A673 (cell line): ENCODE data around the gene TATDN2. TPM values are rescaled to one million over a fixed set of nuclear protein-coding genes. Genes with fewer than 3 reads are reported as not detected.
A peak's percentile ranks its signal among the peaks of the same experiment; 100 is the strongest.

Source experiments
- BruUV-seq: library from RNA; stranded (reverse); fragments of 400-500 nt; replicated peaks from 2 replicates; lab custom pipeline; 2021; lab: Mats Ljungman, UMichigan
- CTCF ChIA-PET: fragments of 300-600 bp; sonication (Branson Sonifier 250); formaldehyde crosslinking; loops from one replicate; lab custom pipeline; 2022; ENCODE audit warnings: antibody characterized with exemption; lab: Charles Lee
- POLR2A ChIA-PET: fragments of 300-600 bp; sonication (Branson Sonifier 250); formaldehyde crosslinking; loops from one replicate; lab custom pipeline; 2022; ENCODE audit warnings: antibody characterized with exemption; ENCODE audit not compliant: low non-redundant PET; lab: Charles Lee
- DNase-seq: peaks from one replicate; pipeline ENCODE4 v3.0.0-alpha.2; 2015; ENCODE audit warnings: low spot score
- H3K27ac ChIP-seq: fragments of 200-600 bp; sonication (generic); 2 replicates; pipeline ENCODE4 v1.5.1; 2016; ENCODE audit warnings: mixed run types, low read depth, mild to moderate bottlenecking, mixed read lengths, antibody characterized with exemption, low read length; ENCODE audit not compliant: poor library complexity, severe bottlenecking
- H3K27me3 ChIP-seq: fragments of 200-600 bp; sonication (generic); replicated peaks from 2 replicates; pipeline ENCODE4 v1.6.1; 2017; ENCODE audit warnings: mixed run types, low read depth, mild to moderate bottlenecking, mixed read lengths, antibody characterized with exemption, low read length; ENCODE audit not compliant: insufficient read depth, poor library complexity
- H3K36me3 ChIP-seq: fragments of 200-600 bp; sonication (generic); 2 replicates; pipeline ENCODE4 v1.6.1; 2016; ENCODE audit warnings: mixed run types, mild to moderate bottlenecking, mixed read lengths, antibody characterized with exemption, low read length; ENCODE audit not compliant: insufficient read depth, poor library complexity, severe bottlenecking
- H3K4me1 ChIP-seq: fragments of 200-600 bp; sonication (generic); 2 replicates; pipeline ENCODE4 v1.6.1; 2017; ENCODE audit warnings: mixed run types, mild to moderate bottlenecking, mixed read lengths, antibody characterized with exemption, low read length; ENCODE audit not compliant: insufficient read depth, poor library complexity, severe bottlenecking
- H3K4me3 ChIP-seq: fragments of 200-600 bp; sonication (generic); 2 replicates; pipeline ENCODE4 v1.5.1; 2016; ENCODE audit warnings: low read depth, mixed run types, mild to moderate bottlenecking, mixed read lengths, low read length; ENCODE audit not compliant: poor library complexity, severe bottlenecking
- H3K9me3 ChIP-seq: fragments of 200-600 bp; sonication (generic); 2 replicates; pipeline ENCODE4 v1.6.1; 2016; ENCODE audit warnings: mixed run types, low read depth, mild to moderate bottlenecking, mixed read lengths, antibody characterized with exemption, low read length; ENCODE audit not compliant: poor library complexity, severe bottlenecking
- CTCF ChIP-seq: fragments of 300-800, 200-600 bp; sonication (generic); conservative IDR thresholded peaks from 2 replicates; pipeline ENCODE4 v1.5.1; 2017; ENCODE audit warnings: low read depth, mild to moderate bottlenecking, antibody characterized with exemption, low read length, moderate library complexity, mixed read lengths
- EZH2 ChIP-seq: fragments of 200-600 bp; sonication (generic); IDR thresholded peaks from 2 replicates; pipeline ENCODE4 v1.6.1; 2017; ENCODE audit warnings: borderline replicate concordance, low read depth, mild to moderate bottlenecking, mixed read lengths, antibody characterized with exemption, low read length; ENCODE audit not compliant: poor library complexity, severe bottlenecking
- intact Hi-C: fragments of 100-400 bp; cut with micrococcal nuclease; formaldehyde crosslinking; loops from one replicate; pipeline ENCODE4 v1.10.0; 2022; ENCODE audit not compliant: unreplicated experiment
- total RNA-seq: library from RNA; stranded (reverse); gene quantifications from 2 replicates; pipeline ENCODE4 v1.2.3, GENCODE V29; 2021

Gene TATDN2
- total RNA-seq, 1 experiment from 2014 or later = 42.0 TPM

DNA sequence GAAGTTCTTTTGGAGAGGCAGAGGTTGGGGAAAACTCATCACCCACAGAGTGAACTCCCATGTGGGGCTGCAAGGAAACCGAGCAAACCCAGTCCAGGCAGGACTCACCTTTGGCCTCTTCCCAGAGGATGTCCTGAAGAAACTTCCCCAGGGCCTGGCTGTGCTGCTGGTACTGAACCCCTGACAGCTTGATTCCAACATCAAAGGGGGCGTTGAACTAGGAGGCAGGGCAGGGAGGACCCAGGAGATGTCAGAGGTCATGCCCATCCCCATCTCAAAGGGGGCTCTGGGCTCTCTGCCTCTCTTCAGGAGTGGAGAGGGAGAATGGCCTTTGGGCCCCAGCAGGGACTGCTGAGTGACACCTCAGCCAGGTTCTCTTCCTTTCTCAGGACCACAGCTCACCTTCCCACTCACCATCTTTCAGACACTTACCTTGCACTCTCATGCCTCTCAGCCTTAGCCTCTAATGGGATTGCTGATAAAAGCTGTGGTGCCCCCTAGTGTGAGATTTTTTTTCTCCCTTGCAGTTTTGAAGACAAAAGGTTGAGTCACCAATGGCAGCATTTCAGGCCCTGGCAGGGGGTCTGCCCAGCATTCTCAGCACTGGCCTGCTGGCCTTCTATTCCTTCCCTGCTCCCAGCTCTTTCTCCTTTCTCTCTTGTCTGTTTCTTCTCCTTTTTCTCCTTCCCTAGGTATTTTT, 38.5 kb downstream of the TATDN2 start:
- H3K27me3 ChIP-seq = no peaks in the 10 kb centered on the region
- no peaks in the 10 kb centered on the region for H3K9me3 ChIP-seq
- TF ChIP-seq EZH2 = no peak
- TF ChIP-seq CTCF = peak; percentile 61
- H3K27ac ChIP-seq = no peak overlapping the region
- BruUV-seq = no TSS peak
- H3K4me1 ChIP-seq = no peaks in the 10 kb centered on the region
- ChIA-PET POLR2A (no interaction called here), CTCF (interaction anchor here (0.6 kb wide), 1 partner anchor 119 kb away, joined by 3 read pairs; no protein-coding TSS in a partner anchor)
- H3K4me3 ChIP-seq = no peak overlapping the region
- peak; percentile 86 for DNase-seq
- no peaks in the 10 kb centered on the region for H3K36me3 ChIP-seq
- intact Hi-C loops = no loop called here

- peaks cover 3% of the 10 kb centered on the region for H3K36me3 ChIP-seq
- ChIA-PET POLR2A (interaction anchor here (0.6 kb wide), 1 partner anchor 363 kb away, joined by 4 read pairs; no protein-coding TSS in a partner anchor), CTCF (interaction anchor here (0.6 kb wide), 1 partner anchor 444 kb away, joined by 3 read pairs; no protein-coding TSS in a partner anchor)
- no peak overlapping the region for H3K4me3 ChIP-seq
- H3K27me3 ChIP-seq = no peaks in the 10 kb centered on the region
- no peak for TF ChIP-seq EZH2
- no peak for TF ChIP-seq CTCF
- intact Hi-C loops = no loop called here
- H3K4me1 ChIP-seq = no peaks in the 10 kb centered on the region
- BruUV-seq = no TSS peak
- no peak for DNase-seq
- no peak overlapping the region for H3K27ac ChIP-seq
- H3K9me3 ChIP-seq = no peaks in the 10 kb centered on the region
Observed at GRCh38 chr3:10287936-10288574, 39.8 kb downstream of the TATDN2 start.

- Histone ChIP-seq H3K36me3 (peaks cover 3% of the 10 kb centered on the region), H3K4me3 (no peak overlapping the region), H3K27ac (no peak overlapping the region), H3K27me3 (no peaks in the 10 kb centered on the region), H3K9me3 (no peaks in the 10 kb centered on the region), H3K4me1 (no peaks in the 10 kb centered on the region)
- POLR2A ChIA-PET = interaction anchor here (0.6 kb wide), 1 partner anchor 364 kb away, joined by 4 read pairs; no protein-coding TSS in a partner anchor
- intact Hi-C loops = no loop called here
- no TSS peak for BruUV-seq
- no peak for TF ChIP-seq EZH2
- no peak for TF ChIP-seq CTCF
- no peak for DNase-seq
- CTCF ChIA-PET = no interaction called here
Observed at GRCh38 chr3:10288575-10288960, 40.3 kb downstream of the TATDN2 start.
